Measurements from ENCODE around the gene KCNJ9.
"Not testable (repeated sequence)": the region's sequence is repeated elsewhere in the genome, so short reads cannot be mapped to it uniquely, and the experiment has no call there.

KCNJ9 gene

DNA sequence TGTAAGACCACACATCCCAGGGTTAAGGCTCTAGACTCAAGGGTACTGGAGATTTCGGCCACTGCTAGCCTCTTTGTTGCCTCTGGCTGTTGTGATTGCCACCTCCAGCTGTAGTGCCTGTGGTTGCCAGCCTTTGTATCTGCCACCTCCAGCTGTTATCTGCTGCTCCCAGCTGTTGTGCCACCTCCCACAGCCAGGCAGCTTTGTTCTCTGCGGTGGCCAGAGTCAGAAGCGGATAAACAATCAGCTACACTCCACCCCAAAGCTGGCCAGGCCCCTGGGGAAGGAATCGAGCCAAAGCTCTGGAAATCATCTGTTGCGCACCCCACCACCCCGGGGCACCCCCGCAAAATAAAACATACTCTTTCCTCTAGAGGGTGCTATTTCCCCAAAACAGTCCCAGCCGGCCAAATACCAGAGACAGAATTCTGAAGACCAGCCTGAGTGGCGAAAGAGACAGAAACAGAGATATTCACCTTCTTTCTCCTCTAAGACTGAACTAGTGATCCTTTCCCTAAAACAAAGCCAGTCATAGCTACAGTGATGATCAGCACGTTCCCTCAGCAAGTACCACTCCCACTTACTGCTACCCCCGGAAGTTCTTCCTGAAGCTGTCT is 34.7 kb upstream of the KCNJ9 start:
- Histone ChIP-seq H3K4me3 (ENCODE audit: low read depth, low read length) (no peak overlapping the region), H3K27me3 (peaks cover 20% of the 10 kb centered on the region), H3K4me1 (peaks cover 5% of the 10 kb centered on the region; the same call in 1 of the 2 replicates), H3K9me3 (no peaks in the 10 kb centered on the region), H3K36me3 (no peaks in the 10 kb centered on the region)
- DNase-seq = peak; percentile 52
- TF ChIP-seq, protein P1, sequence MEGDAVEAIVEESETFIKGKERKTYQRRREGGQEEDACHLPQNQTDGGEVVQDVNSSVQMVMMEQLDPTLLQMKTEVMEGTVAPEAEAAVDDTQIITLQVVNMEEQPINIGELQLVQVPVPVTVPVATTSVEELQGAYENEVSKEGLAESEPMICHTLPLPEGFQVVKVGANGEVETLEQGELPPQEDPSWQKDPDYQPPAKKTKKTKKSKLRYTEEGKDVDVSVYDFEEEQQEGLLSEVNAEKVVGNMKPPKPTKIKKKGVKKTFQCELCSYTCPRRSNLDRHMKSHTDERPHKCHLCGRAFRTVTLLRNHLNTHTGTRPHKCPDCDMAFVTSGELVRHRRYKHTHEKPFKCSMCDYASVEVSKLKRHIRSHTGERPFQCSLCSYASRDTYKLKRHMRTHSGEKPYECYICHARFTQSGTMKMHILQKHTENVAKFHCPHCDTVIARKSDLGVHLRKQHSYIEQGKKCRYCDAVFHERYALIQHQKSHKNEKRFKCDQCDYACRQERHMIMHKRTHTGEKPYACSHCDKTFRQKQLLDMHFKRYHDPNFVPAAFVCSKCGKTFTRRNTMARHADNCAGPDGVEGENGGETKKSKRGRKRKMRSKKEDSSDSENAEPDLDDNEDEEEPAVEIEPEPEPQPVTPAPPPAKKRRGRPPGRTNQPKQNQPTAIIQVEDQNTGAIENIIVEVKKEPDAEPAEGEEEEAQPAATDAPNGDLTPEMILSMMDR (IDR thresholded peaks at IDR 0.05; ENCODE audit: low read depth, low read length) = peak; percentile 63

DNA sequence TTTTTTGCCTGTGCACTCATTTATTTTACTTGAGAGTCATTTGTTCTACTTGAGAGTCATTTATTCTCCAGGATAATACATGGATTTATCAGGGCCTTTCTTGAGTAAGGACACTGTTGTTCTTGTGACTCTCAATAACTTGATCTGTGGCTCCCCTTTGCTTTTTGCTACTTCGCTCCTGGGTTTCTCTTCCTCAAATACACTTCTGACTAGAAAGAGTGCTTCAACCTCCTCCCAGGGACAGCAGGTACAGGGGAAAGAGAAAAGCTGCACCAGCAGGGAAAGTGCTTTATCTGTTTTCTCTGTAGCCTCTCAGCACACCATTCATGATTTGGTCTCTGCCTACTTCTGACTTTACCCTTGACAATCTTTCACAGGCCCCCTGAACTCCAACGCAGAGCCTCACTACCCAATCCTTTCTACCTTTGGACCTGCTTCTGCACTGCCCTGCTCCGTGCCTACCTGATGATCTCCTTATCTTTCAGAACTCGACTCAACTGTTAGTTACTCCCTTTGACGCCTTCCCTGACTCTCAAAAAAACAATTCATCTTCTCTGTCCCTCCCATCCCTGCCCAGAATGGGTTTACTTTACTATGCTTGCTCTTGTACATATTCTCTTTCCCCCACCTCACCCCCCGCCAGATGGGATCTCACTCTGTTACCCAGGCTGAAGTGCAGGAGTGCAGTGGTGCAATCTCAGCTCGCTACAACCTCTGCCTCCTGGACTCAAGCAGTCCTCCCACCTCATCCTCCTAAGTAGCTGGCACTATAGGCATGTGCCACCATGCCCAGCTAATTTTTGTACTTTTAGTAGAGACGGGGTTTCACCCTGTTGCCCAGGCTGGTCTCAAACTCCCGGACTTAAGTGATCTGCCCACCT is 34.0 kb upstream of the KCNJ9 start:
- Histone ChIP-seq H3K9me3 (no peaks in the 10 kb centered on the region), H3K36me3 (no peaks in the 10 kb centered on the region), H3K27me3 (peaks cover 23% of the 10 kb centered on the region), H3K4me1 (peaks cover 5% of the 10 kb centered on the region; the same call in 1 of the 2 replicates), H3K4me3 (ENCODE audit: low read depth, low read length) (no peak overlapping the region)
- DNase-seq = no peak
- TF ChIP-seq, protein P1 (IDR thresholded peaks at IDR 0.05; ENCODE audit: low read depth, low read length) = no peak

DNA sequence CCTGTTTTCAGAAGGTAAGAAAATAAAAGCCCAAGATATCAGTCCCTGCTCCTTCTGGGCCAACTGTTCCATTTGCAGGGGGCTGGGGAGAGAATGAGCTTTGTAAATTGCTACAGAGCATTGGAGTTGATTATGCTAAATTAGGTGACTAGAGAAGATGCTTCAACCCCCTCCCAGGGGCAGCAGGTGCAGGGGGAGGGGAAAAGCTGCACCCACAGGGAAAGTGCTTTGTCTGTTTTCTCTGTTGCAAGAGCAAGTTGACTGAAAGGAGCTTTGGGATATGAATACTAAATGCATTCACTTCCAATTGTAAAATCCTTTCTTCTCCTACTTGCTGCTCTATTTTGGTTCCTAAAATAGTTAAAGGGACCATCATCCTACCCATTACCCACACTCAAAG is 33.0 kb upstream of the KCNJ9 start:
- DNase-seq = no peak

DNA sequence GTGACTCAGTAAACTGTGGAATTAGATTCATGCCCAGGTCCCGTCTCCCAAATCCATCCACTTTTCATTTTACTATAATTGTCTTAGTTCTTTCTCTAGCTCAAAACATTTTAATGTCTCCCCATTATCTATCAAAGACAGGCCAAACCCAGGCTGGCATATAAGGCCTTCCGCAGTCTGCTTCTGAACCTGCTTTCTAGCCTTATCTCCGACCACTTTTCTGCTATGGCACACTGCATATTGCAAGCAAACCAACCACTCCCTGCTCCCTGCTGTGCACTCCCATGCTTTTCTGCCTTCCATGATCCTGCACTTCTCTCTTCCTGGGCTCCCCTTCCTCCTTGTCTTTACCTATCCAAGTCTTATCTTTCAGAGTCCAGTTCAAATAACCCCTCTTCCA is 32.2 kb upstream of the KCNJ9 start:
- DNase-seq = no peak
- Histone ChIP-seq H3K9me3 (no peaks in the 10 kb centered on the region), H3K27me3 (peaks cover 38% of the 10 kb centered on the region), H3K4me1 (peaks cover 5% of the 10 kb centered on the region; the same call in 1 of the 2 replicates), H3K4me3 (ENCODE audit: low read depth, low read length) (no peak overlapping the region), H3K36me3 (no peaks in the 10 kb centered on the region)
- TF ChIP-seq, protein P1 (IDR thresholded peaks at IDR 0.05; ENCODE audit: low read depth, low read length) = no peak

More for the DNA sequence above, 33.0 kb upstream of the KCNJ9 start:
- Histone ChIP-seq H3K4me3 (ENCODE audit: low read depth, low read length) (no peak overlapping the region), H3K4me1 (peaks cover 5% of the 10 kb centered on the region; the same call in 1 of the 2 replicates), H3K36me3 (no peaks in the 10 kb centered on the region), H3K9me3 (no peaks in the 10 kb centered on the region), H3K27me3 (peaks cover 32% of the 10 kb centered on the region)
- TF ChIP-seq, protein P1 (IDR thresholded peaks at IDR 0.05; ENCODE audit: low read depth, low read length) = no peak

DNA sequence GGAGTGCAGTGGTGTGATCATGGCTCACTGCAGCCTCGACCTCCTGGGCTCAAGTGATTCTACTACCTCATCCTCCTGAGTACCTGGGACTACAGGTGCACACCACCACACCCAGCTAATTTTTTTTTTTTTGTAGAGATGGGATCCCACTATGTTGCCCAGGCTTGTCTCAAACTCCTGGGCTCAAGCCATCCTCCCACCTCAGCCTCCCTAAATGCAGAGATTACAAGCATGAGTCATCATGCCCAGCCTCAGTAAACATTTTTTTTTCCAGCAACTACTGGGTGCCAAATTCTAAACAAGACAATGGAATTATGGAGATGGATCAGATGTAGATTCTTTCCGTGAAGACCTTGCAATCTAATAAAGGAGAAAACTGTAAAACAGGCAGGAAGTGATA is 31.2 kb upstream of the KCNJ9 start:
- H3K27me3 ChIP-seq = peaks cover 45% of the 10 kb centered on the region
- H3K4me3 ChIP-seq (ENCODE audit: low read depth, low read length); H3K9me3 ChIP-seq; DNase-seq; H3K4me1 ChIP-seq; H3K36me3 ChIP-seq: not testable (repeated sequence)

DNA sequence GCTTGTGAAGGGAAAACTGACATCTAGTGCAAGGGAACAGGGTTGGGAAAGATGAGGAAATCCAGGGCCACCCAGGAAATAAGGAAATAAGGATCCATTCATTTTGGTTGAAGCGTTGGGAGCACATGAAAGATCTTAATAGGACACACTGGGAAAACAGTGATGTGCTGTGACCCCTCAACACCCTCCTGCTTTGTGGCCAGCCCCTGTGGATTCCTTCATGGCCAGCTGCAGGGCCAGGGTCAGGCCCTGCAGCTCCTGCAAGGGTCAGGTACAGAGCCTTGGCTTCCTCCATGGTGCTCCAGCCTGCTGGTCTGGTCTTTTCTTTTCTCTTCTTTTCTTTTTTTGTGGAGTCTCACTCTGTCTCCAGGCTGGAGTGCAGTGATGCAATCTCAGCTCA is 30.7 kb upstream of the KCNJ9 start:
- TF ChIP-seq, protein P1 (IDR thresholded peaks at IDR 0.05; ENCODE audit: low read depth, low read length) = no peak
- peaks cover 5% of the 10 kb centered on the region; the same call in 1 of the 2 replicates for H3K4me1 ChIP-seq
- H3K9me3 ChIP-seq = no peaks in the 10 kb centered on the region
- peaks cover 49% of the 10 kb centered on the region for H3K27me3 ChIP-seq
- no peak overlapping the region for H3K4me3 ChIP-seq (ENCODE audit: low read depth, low read length)
- no peaks in the 10 kb centered on the region for H3K36me3 ChIP-seq
- no peak for DNase-seq
